ENCODE measurements around the gene LSP1.

GRCh38 chr11:1868056-1868635 lies 15.3 kb downstream of the LSP1 start:
- TF ChIP-seq POLR2A (IDR thresholded peaks at IDR 0.05; ENCODE audit: low read length) = no peak
- no peak for TF ChIP-seq GATA1 (IDR thresholded peaks at IDR 0.05; ENCODE audit: low read depth, low read length)
